Stimulated activated CD8-positive, alpha-beta memory T cell treated with anti-CD3 and anti-CD28 coated beads, Interleukin-2, amount 100 ng/mL, for 48 hours (primary cell): ENCODE measurements around the gene SLC6A12.
A peak's percentile ranks its signal among the peaks of the same experiment; 100 is the strongest.

ENCODE experiments used
- DNase-seq, 2 donors: peaks; one replicate each; pipeline ENCODE4 v3.0.0-alpha.2; 2020; ENCODE audit warnings: low read depth in 2 of 2

SLC6A12 gene

DNA sequence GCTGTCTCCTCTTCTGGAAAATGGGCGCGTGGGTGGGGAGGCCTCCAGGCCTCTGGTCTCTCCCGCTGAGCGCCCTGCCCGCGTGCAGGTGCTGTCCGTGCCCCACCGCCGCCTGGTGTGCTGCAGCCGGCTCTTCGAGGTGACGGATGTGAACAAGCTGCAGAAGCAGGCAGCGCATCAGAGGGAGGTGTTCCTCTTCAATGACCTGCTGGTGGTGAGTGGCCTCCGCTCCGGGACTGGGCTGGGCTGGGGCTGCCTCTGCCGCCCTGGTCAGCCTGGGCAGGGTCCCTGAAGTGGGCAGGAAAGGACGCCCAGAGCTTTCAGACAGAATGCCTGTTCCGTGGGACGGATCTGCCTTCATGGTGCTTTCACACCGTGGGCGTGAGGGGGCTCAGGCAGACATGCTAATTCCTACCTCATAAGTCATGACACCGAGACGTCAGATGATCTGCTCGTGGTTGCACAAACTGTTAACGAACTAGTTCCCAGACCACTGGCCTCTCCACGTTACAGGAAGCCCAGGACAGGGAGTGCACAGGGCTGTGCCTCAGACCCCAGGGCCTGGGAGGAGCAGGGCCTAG, 50.5 kb downstream of the SLC6A12 start:
- DNase-seq, result no peak

DNA sequence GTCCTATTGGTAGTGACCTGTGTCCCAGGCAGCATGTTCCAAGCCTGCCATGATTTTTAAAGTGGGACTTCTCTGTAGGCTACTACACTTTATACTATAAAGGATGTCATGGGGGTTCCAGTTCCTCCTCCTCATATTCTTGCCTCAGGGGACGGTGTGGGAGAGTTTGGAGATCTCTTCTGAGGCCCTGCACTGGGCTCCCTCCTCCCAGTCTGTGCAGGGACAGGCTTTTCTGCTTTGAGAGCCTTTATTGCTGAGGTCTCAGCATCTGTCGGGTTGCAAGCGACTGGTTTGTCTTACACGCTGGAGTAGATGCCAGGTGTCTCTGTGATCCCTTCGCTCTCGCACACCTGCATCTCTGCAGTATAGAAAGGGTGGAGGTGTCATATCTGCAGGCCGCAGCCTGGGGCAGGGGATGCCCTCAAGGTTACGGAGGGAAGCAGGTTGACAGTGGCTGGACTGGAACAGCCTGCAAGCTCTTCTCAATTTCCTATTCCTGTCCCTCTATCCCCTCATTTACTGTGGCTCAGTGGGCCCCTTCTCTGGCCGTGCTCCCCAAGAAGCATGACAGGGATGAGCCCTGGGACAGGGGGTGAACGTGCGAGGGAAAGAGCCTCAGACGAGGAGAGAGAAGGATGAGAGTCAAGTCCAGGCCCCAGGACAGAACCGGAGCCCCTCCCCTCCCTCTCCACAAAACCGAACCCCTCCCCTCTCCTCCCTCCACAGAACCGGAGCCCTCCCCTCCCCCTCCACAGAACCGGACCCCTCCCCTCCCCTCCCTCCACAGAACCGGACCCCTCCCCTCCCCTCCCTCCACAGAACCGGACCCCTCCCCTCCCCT, 51.3 kb downstream of the SLC6A12 start:
- DNase-seq, result no peak

DNA sequence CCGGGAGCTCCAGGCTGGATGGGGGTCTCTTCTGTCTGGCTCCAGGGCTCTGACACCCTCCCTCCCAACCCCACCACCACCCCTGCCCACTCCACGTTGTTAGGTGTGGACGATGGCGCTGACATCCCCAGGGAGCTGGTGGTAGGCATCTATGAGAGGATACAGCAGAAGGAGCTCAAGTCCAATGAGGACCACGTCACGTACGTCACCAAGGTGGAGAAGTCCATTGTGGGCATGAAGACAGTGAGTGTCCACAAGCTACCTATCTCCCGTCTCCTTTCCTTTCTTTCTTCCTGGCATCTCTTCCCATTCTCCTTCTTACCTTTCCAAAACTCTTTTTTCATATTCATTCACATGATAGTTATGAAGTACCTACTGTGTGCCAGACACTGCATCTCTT, 52.1 kb downstream of the SLC6A12 start:
- no peak for DNase-seq

DNA sequence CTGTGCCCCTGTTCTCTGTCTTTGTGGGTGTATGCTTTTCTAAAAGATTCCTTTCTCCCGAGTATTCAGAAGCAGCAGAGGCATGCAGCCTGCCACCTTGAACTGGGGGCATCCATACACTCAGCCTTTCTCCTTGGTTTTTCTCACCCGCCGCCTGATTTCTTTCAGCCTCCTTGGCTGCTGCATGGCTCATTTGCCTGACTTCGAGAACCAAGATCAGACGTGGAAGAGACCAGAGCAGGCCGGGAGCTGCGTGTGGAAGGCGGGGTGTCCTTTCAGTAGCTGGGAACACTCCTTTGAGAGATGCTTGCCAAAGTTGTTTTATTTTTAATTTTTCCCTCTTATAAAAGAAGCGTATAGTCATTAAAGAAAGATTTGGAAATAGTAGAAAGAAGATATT, 53.1 kb downstream of the SLC6A12 start:
- no peak for DNase-seq

DNA sequence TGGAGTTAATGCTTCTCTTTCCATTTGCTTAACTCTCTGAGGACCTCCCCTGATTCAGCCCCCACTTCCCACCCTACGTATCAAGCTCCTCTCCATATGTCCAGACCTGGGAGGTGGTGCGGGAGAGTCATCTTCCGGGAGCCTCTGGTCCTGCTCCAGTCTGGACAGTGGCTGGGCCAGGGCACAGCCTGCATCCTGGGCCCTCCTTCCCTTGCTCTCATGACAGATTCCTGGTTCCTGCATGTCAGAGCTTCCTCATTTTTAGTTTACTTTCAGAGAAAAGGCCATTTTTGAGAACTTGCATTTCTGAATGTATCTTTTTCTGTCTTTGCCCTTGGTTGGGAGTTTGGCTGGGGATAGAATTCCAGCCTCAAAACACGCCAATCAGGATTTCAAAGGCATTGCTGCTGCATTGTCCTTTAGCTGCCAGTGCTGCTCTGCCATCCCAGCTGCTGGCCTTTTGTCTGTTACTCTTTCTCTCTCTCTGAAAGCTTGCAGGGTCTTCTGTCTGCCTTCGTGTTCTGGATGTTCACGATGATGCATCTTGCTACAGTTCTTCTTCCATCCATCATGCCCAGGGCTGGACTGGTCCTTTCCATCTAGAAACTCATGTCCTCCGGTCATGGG, 54.7 kb downstream of the SLC6A12 start:
- no peak for DNase-seq

DNA sequence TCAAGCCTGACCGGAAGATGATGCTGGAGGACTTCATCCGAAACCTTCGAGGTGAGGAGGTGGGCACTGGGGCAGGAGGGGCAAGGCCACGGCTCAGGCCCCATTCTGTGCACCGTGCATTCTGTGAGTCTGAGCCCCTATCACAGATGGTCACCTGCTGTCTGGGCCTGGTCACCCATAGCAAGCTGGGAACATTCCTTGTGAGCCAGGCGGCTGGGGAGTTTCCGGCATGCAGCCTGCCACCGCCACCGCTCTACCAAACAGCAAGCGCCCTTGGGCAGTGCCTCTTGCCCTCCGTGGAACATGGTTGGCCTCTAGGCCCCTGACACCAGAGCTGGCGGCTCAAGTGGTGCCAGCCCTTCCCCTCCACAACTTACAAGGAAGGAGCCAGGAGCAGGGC, 56.3 kb downstream of the SLC6A12 start:
- no peak for DNase-seq

DNA sequence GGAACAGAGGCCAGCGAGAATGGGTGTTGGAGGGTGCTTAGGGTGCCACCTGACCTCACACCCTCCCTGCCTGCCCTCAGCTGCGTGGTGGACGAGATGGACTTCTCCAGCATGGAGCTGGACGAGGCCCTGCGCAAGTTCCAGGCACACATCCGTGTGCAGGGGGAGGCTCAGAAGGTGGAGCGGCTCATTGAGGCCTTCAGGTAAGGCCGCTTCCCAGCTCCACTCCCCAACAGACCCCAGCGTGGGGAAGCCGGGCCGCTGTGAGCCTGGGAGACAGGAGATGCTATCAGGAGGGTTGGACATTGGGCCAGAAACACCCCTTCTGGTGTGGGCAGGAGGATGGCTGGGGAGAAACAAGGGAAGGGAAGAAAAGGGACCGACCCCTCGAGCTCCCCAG, 57.0 kb downstream of the SLC6A12 start:
- no peak for DNase-seq

DNA sequence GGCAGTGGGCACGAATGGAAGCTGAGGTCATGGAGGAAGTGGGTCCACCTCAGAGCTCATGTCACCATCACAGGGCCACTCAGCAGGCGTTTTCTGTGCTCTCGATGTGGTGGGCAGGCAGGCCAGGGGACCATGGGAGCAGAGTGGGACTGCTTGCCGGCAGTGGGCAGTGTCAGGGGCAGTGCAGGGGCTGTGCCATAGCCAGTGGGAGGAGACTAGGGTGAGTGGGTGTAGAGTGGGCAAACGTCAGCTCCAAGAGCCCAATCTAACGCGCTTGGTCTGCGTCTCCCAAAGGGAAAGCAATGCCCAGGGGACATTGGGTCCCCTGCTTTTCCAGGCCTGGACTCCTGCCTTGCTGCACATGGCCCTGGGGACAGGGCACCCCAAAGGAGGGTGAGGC, 58.3 kb downstream of the SLC6A12 start:
- no peak for DNase-seq

DNA sequence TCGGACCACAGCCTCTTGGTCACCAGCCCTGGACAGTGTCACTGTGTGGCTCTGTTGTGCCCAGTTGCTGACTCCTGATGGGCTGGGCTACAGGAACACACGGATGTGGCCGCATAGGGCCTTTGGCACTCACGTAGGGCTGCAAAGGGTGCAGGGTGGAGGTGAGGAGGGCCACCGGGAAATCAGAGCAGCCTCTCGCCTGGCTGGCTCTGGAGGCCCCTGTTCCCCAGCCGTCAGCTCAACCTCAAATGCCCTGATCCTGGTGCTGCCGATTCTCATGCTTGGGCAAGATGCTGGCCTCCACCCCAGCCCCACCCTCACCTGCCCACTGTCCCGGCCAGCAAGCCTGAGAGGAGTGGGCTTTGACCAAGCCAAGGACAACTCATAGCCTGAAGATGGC, 59.0 kb downstream of the SLC6A12 start:
- no peak for DNase-seq

DNA sequence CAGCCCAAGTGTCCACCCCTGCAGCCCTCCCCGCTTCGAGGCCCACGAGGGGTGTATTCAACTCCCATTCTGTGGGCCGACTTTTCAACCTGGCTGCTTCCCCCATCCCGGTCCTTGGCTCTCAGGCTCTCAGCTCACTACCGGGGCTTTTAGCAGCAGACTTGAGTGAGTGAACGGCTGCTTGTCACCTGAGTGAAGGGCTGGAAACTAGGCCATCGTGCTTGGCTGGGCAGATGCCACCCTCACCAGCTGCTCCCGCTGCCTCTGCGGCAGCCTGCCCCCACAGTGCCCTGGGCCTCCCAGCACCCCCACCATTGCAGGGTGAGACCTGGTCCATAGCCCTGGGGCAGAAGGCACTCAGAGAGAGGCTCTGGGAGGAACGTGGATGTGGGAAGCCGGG, 59.9 kb downstream of the SLC6A12 start:
- no peak for DNase-seq

DNA sequence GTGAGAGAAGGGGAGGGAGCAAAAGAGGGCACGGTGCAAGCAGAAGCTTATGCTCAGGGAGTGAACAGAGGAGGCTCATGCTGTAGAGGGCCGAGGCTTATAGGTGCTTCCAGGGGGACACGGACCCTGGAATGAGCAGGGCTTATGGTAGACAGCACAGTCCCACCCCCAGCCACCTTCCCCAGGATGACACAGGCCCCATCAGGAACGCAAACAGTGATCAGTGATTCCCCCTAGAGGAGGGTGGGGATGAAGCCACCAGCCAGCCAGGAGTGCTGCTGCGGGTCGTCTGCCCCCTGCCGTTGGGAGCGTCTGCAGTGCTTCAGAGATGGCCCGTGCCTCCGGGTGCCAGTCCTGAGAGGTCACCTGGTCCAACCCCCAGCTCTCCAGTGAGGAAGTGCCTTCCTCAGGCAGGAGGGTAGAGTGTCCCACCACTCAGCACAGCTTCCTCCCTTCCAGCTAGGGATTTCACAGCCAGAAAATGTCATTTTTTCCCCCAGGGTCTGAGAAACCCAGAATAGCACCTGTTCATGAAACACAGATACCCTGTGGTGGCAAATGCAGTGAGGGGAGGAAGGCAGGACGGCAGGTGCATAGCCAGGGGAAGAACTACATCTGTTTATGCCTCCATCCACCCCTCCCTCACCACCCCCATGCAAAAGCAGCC, 60.7 kb downstream of the SLC6A12 start:
- peak; percentile 50 to 58 for DNase-seq

DNA sequence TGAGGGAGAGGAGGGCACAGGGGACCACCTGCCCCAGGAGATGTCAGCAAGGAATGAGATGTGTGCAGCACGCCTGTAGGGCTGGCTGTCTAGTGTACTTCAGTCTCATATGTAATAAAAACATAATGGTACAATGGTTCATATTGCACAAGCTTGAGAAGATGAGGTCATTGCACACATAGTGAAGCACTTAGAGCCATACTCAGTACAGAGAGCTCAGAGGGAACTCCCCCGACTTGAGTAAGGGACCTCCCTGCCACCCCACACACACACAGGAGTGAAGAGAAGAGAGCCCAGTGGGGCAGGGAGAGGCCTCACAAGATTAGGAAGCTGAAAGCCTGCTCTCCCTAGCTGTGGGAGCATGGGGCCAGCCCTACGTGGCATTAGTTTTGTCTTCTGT, 61.5 kb downstream of the SLC6A12 start:
- no peak for DNase-seq

DNA sequence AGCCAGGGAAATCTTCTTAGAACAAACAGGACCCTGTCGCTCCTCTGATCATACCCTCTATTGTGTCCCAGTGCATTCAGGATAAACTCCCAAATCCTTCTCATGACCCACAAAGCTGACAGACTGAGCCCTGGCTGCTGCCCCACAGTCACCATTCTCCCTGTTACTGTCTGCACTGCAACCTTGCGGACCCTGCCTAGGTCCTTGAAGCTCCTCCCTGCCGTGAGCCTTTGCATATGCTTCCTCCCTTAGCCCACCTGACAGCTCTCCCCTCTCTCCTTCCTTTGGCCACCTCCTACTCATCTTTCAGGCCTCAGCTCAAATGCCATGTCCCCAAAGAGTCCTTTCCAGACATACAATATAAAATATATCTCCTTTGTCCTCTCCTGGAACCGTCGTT, 62.4 kb downstream of the SLC6A12 start:
- DNase-seq, result no peak

DNA sequence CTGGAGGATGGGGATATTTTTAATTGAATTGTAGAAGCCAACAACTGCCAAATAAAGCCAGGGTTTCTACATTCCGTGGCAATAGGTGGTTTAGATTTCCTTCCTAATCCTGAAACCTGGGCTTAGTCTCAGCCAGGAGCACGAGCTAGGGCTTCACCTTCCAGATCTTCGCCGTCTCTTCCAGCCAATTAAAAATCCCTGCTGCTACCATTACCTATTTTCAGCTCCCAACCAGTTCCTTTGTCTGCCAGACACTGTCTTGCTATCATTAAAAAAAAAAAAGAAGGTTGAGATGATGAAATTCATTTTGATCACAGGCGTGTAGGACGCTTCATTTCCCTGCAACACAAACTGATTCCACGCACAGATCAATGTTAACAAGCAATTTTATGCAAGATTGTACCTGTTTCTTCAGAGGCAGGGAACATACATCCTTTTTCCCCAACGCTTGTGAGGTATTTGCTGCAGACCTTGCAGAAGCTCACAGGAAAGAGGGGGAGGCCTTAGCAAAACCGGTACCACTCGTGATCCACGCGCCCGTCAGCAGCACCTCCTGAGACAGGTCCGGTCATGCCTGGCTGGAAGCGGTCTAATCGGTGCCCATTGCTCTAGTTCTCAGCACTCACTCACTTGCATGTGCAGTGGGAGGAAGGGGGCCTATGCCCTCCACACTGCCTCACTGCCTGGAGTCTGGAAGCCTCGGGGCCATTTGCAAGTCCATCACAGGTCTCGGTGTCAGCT, 65.1 kb downstream of the SLC6A12 start:
- no peak for DNase-seq

DNA sequence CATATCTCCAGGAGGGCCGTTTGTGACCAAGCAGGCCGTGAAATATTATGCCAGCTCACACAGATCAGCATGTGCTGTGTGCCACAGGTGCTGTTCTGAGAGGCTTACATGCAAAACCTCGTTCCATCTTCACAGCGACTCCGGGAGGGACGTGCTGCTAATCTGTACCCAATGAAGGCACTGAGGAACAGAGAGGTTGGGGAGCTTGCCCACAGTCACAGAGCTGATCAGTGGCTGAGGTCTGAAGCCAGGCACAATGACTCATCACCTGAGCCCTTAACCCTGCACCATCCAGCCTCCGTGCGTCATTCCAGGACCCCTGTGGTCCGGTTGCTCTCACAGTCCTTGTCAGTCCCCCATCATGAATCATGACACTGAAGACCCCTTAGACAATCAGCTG, 66.7 kb downstream of the SLC6A12 start:
- DNase-seq, result no peak

DNA sequence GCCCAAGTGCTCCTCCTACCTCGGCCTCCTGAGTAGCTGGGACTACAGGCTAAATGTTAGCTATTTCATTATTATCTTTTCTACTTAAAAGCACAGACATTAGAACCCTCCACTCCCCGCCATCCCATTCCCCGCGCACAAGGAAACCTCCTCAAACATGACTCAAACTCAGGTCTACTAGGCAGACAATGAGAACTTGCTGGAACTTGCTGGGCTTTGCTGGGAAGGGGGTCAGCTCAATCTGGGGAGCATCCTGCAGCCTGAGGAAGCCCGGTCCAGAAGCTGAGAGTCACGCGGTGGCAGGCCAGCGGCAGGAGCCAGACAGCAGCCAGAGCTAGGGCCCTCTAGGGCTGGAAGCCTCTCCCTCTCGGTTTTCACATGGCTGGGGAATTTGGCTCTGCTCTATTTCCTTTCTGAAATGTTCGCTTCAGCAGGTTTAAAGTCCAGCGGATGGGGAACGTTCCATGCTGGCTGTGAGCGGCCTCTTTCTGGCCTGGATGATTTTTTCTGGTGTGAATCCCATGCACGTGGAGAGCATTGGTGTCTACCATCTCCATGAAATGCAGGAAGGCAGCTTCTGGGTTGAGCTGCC, 68.5 kb downstream of the SLC6A12 start:
- DNase-seq, result no peak

DNA sequence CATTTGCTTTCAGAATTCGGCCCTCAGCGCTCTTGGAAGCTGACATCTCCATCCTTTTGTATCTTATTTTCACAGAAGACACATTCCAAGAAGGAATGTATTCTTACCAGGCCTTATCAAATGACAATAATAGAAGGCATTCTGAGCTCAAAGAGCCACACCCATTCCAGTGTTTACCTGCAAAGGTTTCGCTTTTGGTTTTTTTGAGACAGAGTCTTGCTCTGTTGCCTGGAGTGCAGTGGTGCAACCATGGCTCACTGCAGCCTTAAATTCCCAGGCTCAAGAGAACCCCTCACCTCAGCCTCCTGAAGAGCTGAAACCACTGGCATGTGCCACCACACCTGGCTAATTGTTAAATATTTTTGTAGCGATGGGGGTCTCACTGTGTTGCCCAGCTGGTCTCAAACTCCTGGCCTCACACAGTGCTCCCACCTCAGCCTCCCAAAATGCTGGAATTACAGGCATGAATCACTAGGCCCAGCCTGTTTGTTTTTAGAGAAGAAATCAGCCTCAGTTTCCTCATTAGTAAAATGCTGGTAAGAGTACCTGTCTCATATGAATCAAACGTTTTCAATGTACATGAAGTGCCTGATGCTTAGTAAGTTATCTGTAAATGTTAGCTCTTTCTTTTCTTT, 69.2 kb downstream of the SLC6A12 start:
- no peak for DNase-seq

DNA sequence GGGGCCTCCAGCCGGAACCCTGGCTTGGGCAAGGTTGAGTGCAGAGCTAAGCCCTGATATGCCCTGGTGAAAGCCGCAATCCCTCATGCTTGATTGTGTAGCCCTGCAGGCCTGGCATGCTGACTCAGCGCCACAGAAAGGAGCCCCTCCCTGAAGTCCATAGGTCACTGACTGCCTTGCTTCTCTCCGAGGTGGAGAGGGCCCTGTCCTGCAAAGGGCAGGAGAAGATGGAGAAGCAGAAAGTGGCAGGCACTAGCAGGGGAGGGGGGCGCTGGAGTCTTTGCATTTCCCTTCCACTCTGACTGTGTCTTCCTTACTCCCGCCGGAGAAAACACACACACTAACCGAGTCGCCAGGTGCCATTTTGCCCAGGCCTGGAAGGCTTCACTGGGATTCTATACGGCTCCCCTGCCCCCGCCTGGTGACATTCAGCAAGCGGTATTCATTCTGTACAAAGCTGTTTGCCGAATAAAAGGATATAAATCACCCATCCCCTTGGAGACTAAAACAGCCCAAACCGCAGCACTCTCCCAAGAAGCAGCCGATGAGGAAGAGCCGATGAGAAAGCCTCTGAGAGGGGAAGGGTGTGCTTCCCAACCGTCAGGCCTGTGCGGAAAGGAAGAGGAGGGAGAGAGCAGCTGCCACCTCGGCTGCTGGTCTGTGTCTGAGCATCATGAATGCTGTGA, 69.8 kb downstream of the SLC6A12 start:
- no peak for DNase-seq

DNA sequence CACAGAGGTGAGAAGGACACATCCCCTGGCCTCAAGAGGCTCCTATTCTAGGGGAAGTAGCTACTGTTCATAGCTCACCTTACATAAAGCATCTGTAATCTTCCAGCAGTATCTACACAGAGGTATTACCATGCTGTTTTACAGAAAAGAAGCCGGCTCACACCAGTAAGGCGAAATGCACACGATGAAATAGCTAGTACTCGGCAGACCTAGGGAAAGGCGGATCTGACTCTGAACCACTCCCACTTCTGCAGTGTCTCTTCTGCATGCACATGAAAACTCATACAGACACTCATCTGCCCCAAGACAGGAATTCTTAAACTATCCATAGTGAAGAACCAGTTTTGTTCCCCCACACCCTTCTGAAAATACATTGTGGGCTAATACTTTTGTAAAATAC, 73.8 kb downstream of the SLC6A12 start:
- DNase-seq, result no peak
